Neuronal stem cell (in vitro differentiated cells): ENCODE results near the gene IL36B.
A peak's percentile ranks its signal among the peaks of the same experiment; 100 is the strongest.

Source experiments
- DNase-seq: peaks from one replicate; pipeline ENCODE4 v3.0.0-alpha.2; 2013; ENCODE audit warnings: low spot score
- H2AFZ ChIP-seq: one replicate; pipeline ENCODE4 v1.6.1; 2013; ENCODE audit warnings: mild to moderate bottlenecking, low read length, inconsistent platforms
- H2AK5ac ChIP-seq: 2 replicates; pipeline ENCODE4 v1.6.1; 2013; ENCODE audit warnings: low read depth, mild to moderate bottlenecking, inconsistent platforms, low read length, moderate library complexity, mixed read lengths
- H2BK120ac ChIP-seq: 2 replicates; pipeline ENCODE4 v1.6.1; 2013; ENCODE audit warnings: low read depth, mild to moderate bottlenecking, inconsistent platforms, low read length, moderate library complexity, mixed read lengths
- H2BK12ac ChIP-seq: one replicate; pipeline ENCODE4 v1.6.1; 2013; ENCODE audit warnings: low read length, inconsistent platforms
- H2BK15ac ChIP-seq: 2 replicates; pipeline ENCODE4 v1.6.1; 2013; ENCODE audit warnings: mild to moderate bottlenecking, low read length, inconsistent platforms, mixed read lengths
- H2BK5ac ChIP-seq: one replicate; pipeline ENCODE4 v1.6.1; 2013; ENCODE audit warnings: inconsistent platforms, mild to moderate bottlenecking, low read length, moderate library complexity
- H3K14ac ChIP-seq: one replicate; pipeline ENCODE4 v1.6.1; 2013; ENCODE audit warnings: low read length, inconsistent platforms
- H3K18ac ChIP-seq: 2 replicates; pipeline ENCODE4 v1.6.1; 2013; ENCODE audit warnings: low read length, inconsistent platforms
- H3K23ac ChIP-seq: 2 replicates; pipeline ENCODE4 v1.6.1; 2013; ENCODE audit warnings: low read depth, mild to moderate bottlenecking, mixed read lengths, low read length, inconsistent platforms; ENCODE audit not compliant: poor library complexity
- H3K27ac ChIP-seq: replicated peaks from 3 replicates; pipeline ENCODE4 v1.5.1; 2013; ENCODE audit warnings: low read length, inconsistent platforms
- H3K27me3 ChIP-seq, 3 experiments: 2 replicates each; pipeline ENCODE4 v1.6.1; 2013; ENCODE audit warnings: low read length in 3 of 3, mild to moderate bottlenecking in 2 of 3, inconsistent platforms in 1 of 3, low read depth in 1 of 3, mixed read lengths in 1 of 3, moderate library complexity in 1 of 3; ENCODE audit not compliant: control insufficient read depth in 3 of 3, insufficient read depth in 3 of 3
- H3K36me3 ChIP-seq, 2 donors: replicated peaks in 1 of 2; 2 replicates each; pipeline ENCODE4 v1.6.1; 2013; ENCODE audit warnings: low read length in 2 of 2; ENCODE audit not compliant: control insufficient read depth in 2 of 2, insufficient read depth in 2 of 2
- H3K4ac ChIP-seq: 2 replicates; pipeline ENCODE4 v1.6.1; 2013; ENCODE audit warnings: inconsistent platforms, mild to moderate bottlenecking, low read length, moderate library complexity
- H3K4me1 ChIP-seq, 2 donors: 1 replicate in 1 of 2; 2 replicates in 1 of 2; pipeline ENCODE4 v1.6.1; 2013; ENCODE audit warnings: low read length in 2 of 2, low read depth in 1 of 2; ENCODE audit not compliant: control insufficient read depth in 2 of 2, insufficient read depth in 1 of 2
- H3K4me2 ChIP-seq: one replicate; pipeline ENCODE4 v1.6.1; 2013; ENCODE audit warnings: mild to moderate bottlenecking, low read length, inconsistent platforms; ENCODE audit not compliant: insufficient read depth, poor library complexity, severe bottlenecking
- H3K4me3 ChIP-seq, 2 donors: 2 replicates each; pipeline ENCODE4 v1.5.1; 2013; ENCODE audit warnings: low read length in 2 of 2, mild to moderate bottlenecking in 2 of 2, inconsistent platforms in 1 of 2, moderate library complexity in 1 of 2
- H3K79me1 ChIP-seq: one replicate; pipeline ENCODE4 v1.6.1; 2013; ENCODE audit warnings: low read depth, mild to moderate bottlenecking, inconsistent platforms, low read length, moderate library complexity
- H3K9ac ChIP-seq: one replicate; pipeline ENCODE4 v1.6.1; 2013; ENCODE audit warnings: mild to moderate bottlenecking, low read depth, low read length, inconsistent platforms; ENCODE audit not compliant: poor library complexity
- H3K9me3 ChIP-seq, 2 donors: replicated peaks in 1 of 2; 2 replicates each; pipeline versions ENCODE3 to v1.6.1; 2013; ENCODE audit warnings: low read length in 2 of 2, mild to moderate bottlenecking in 2 of 2, inconsistent platforms in 1 of 2, low read depth in 1 of 2, mixed read lengths in 1 of 2, moderate library complexity in 1 of 2; ENCODE audit not compliant: control insufficient read depth in 2 of 2, insufficient read depth in 1 of 2
- H4K8ac ChIP-seq: one replicate; pipeline ENCODE4 v1.6.1; 2013; ENCODE audit warnings: low read depth, mild to moderate bottlenecking, inconsistent platforms, low read length, moderate library complexity
- H4K91ac ChIP-seq: one replicate; pipeline ENCODE4 v1.6.1; 2013; ENCODE audit warnings: low read length, low read depth, mild to moderate bottlenecking, inconsistent platforms; ENCODE audit not compliant: poor library complexity
- WGBS, 2 donors: extraction: QIAGEN DNeasy Blood & Tissue Kit; methylation state at CpG; one replicate each; pipeline ENCODE4 v1.1.7; 2013; ENCODE audit warnings: missing lambda C conversion rate in 2 of 2, mixed read lengths in 1 of 2; ENCODE audit not compliant: insufficient read length in 2 of 2, insufficient replicate concordance in 1 of 2; ENCODE audit errors: extremely low coverage in 2 of 2; 5-methylcytosine and 5-hydroxymethylcytosine counted together

Gene IL36B

DNA sequence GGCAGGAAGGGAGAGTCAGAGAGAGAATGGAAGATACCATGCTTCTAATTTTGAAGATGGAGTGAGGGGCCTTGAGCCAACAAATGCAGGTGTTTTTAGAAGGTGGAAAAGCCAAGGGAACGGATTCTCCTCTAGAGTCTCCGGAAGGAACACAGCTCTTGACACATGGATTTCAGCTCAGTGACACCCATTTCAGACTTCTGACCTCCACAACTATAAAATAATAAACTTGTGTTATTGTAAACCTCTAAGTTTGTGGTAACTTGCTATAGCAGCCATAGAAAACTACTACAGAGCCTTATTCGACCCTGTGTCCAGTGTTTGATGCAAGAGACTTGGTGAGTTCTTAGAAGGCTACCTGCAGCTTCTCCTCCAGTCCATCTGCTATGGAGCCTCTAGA, 22.9 kb upstream of the IL36B start:
- Histone ChIP-seq H2AFZ (no peak overlapping the region), H3K4me1 (peaks cover 0 to 3% of the 10 kb centered on the region in 2 donors), H2BK120ac (no peak overlapping the region), H2BK12ac (no peak overlapping the region), H4K8ac (no peak overlapping the region), H3K27ac (no peak overlapping the region), H2BK15ac (no peak overlapping the region), H2BK5ac (no peak overlapping the region), H3K36me3 (no peaks in the 10 kb centered on the region), H2AK5ac (no peak overlapping the region), H3K4me3 (no peak overlapping the region), H3K9me3 (no peaks in the 10 kb centered on the region), H3K4me2 (no peak overlapping the region), H4K91ac (no peak overlapping the region), H3K4ac (no peak overlapping the region), H3K14ac (no peak overlapping the region), H3K27me3 (peaks cover 0 to 25% (median 0%) of the 10 kb centered on the region in 3 experiments), H3K9ac (no peak overlapping the region), H3K23ac (no peak overlapping the region), H3K79me1 (no peaks in the 10 kb centered on the region), H3K18ac (no peak overlapping the region)
- no CpG with 5 or more reads among the region's 3 CpGs for WGBS, 2 donors
- DNase-seq = no peak

DNA sequence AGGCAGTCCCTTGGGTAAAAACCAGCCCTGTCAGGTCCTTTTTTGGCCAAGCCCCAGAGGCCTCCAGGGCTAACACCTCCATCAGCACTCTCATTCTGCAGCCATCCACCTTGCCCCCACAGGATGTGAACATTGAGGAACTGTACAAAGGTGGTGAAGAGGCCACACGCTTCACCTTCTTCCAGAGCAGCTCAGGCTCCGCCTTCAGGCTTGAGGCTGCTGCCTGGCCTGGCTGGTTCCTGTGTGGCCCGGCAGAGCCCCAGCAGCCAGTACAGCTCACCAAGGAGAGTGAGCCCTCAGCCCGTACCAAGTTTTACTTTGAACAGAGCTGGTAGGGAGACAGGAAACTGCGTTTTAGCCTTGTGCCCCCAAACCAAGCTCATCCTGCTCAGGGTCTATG, 22.4 kb upstream of the IL36B start:
- H3K4me1 ChIP-seq = peaks cover 0 to 3% of the 10 kb centered on the region in 2 donors
- no peak overlapping the region for H2AFZ ChIP-seq
- DNase-seq = no peak
- no peak overlapping the region for H3K18ac ChIP-seq
- H3K27ac ChIP-seq = no peak overlapping the region
- H3K14ac ChIP-seq = no peak overlapping the region
- no peak overlapping the region for H2BK15ac ChIP-seq
- H3K9me3 ChIP-seq = no peaks in the 10 kb centered on the region
- H2AK5ac ChIP-seq = no peak overlapping the region
- H2BK12ac ChIP-seq = no peak overlapping the region
- whole genome bisulfite sequencing, 2 donors = no CpG with 5 or more reads among the region's 5 CpGs
- H4K91ac ChIP-seq = no peak overlapping the region
- H2BK120ac ChIP-seq = no peak overlapping the region
- no peaks in the 10 kb centered on the region for H3K36me3 ChIP-seq
- no peak overlapping the region for H3K23ac ChIP-seq
- peaks cover 0 to 31% (median 0%) of the 10 kb centered on the region in 3 experiments for H3K27me3 ChIP-seq
- no peak overlapping the region for H2BK5ac ChIP-seq
- H3K79me1 ChIP-seq = no peaks in the 10 kb centered on the region
- no peak overlapping the region for H4K8ac ChIP-seq
- no peak overlapping the region for H3K4me3 ChIP-seq
- H3K4me2 ChIP-seq = no peak overlapping the region
- H3K9ac ChIP-seq = no peak overlapping the region
- H3K4ac ChIP-seq = no peak overlapping the region

- Histone ChIP-seq H3K23ac (no peak overlapping the region), H3K27me3 (peaks cover 0 to 36% (median 0%) of the 10 kb centered on the region in 3 experiments), H3K9ac (no peak overlapping the region), H3K79me1 (no peaks in the 10 kb centered on the region), H3K4ac (no peak overlapping the region), H2BK120ac (no peak overlapping the region), H4K91ac (no peak overlapping the region), H2AK5ac (peak overlapping the region; percentile 42), H3K18ac (no peak overlapping the region), H3K4me1 (peaks cover 0 to 3% of the 10 kb centered on the region in 2 donors), H2BK12ac (no peak overlapping the region), H3K4me3 (no peak overlapping the region), H3K9me3 (no peaks in the 10 kb centered on the region), H4K8ac (no peak overlapping the region), H3K36me3 (no peaks in the 10 kb centered on the region), H3K14ac (no peak overlapping the region), H2AFZ (no peak overlapping the region), H2BK5ac (no peak overlapping the region), H3K4me2 (no peak overlapping the region), H2BK15ac (no peak overlapping the region), H3K27ac (no peak overlapping the region)
- DNase-seq = no peak
- WGBS, 2 donors = no CpG with 5 or more reads among the region's 3 CpGs
These were observed 20.7 kb upstream of the IL36B start for GRCh38 chr2:113073325-113073834.

DNA sequence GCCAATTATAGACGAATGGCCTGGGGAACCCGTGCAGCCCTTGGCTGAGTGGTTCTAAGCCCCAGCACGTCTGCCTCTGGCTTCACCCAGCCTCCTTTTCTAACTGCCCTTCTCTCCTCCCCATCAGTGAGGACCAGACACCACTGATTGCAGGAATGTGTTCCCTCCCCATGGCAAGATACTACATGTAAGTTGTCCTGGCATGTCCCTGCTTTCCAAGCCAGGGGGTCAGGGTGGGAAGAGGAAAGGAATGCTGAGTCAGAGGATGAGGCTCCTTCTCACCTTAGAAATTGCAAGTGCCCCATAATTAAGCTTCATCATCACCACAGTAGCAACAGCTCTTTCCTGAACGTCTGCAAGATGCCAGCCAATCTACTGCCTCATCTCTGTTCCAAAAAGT, 19.9 kb upstream of the IL36B start:
- DNase-seq = no peak
- no peaks in the 10 kb centered on the region for H3K9me3 ChIP-seq

More for the DNA sequence above, 19.9 kb upstream of the IL36B start:
- H3K79me1 ChIP-seq = no peaks in the 10 kb centered on the region
- no peak overlapping the region for H2AFZ ChIP-seq
- no peak overlapping the region for H2BK15ac ChIP-seq
- no peak overlapping the region for H3K9ac ChIP-seq
- no CpG with 5 or more reads among the region's 4 CpGs for WGBS, 2 donors
- no peak overlapping the region for H2BK5ac ChIP-seq
- H3K23ac ChIP-seq = no peak overlapping the region
- no peak overlapping the region for H4K8ac ChIP-seq
- no peak overlapping the region for H2AK5ac ChIP-seq
- H3K4me1 ChIP-seq = no peaks in the 10 kb centered on the region
- no peak overlapping the region for H3K14ac ChIP-seq
- no peak overlapping the region for H3K18ac ChIP-seq
- no peak overlapping the region for H2BK120ac ChIP-seq
- H3K4me2 ChIP-seq = no peak overlapping the region
- H2BK12ac ChIP-seq = no peak overlapping the region
- H3K4ac ChIP-seq = no peak overlapping the region
- H3K4me3 ChIP-seq = no peak overlapping the region
- H3K27me3 ChIP-seq = peaks cover 0 to 36% (median 0%) of the 10 kb centered on the region in 3 experiments
- H3K36me3 ChIP-seq = no peaks in the 10 kb centered on the region
- no peak overlapping the region for H3K27ac ChIP-seq
- no peak overlapping the region for H4K91ac ChIP-seq
